ENCODE results near the gene CDK14. TPM values are rescaled to one million over a fixed set of nuclear protein-coding genes. Genes with fewer than 3 reads are reported as not detected.

The CDK14 gene
- total RNA-seq, 3 donors from 2014 or later = 0.71 to 1.1 (median 0.95) TPM

- DNase-seq = no peak
- H3K4me1 Mint-ChIP-seq (ENCODE audit: low read depth) = no peaks in the 10 kb centered on the region
- no peaks in the 10 kb centered on the region for H3K36me3 Mint-ChIP-seq (ENCODE audit: insufficient read depth)
- H3K9me3 Mint-ChIP-seq = peaks cover 4% of the 10 kb centered on the region
- H3K27me3 Mint-ChIP-seq (ENCODE audit: low read depth) = no peaks in the 10 kb centered on the region
- no peak overlapping the region for H3K4me3 Mint-ChIP-seq
- no peak for ATAC-seq
Measured at GRCh38 chr7:90966346-90966745, 370.2 kb downstream of the CDK14 start.

GRCh38 chr7:90968871-90969270 lies 372.8 kb downstream of the CDK14 start:
- Mint-ChIP-seq H3K4me3 (no peak overlapping the region), H3K9me3 (no peaks in the 10 kb centered on the region), H3K36me3 (ENCODE audit: insufficient read depth) (no peaks in the 10 kb centered on the region), H3K4me1 (ENCODE audit: low read depth) (no peaks in the 10 kb centered on the region), H3K27me3 (ENCODE audit: low read depth) (no peaks in the 10 kb centered on the region)
- ATAC-seq (no peak), DNase-seq (no peak)

GRCh38 chr7:90972906-90973550 lies 376.9 kb downstream of the CDK14 start:
- Mint-ChIP-seq H3K27me3 (ENCODE audit: low read depth) (no peaks in the 10 kb centered on the region), H3K9me3 (peaks cover 18% of the 10 kb centered on the region), H3K4me1 (ENCODE audit: low read depth) (no peaks in the 10 kb centered on the region), H3K36me3 (ENCODE audit: insufficient read depth) (no peaks in the 10 kb centered on the region), H3K4me3 (no peak overlapping the region)
- DNase-seq = no peak
- no peak for ATAC-seq

- Mint-ChIP-seq H3K9me3 (peaks cover 21% of the 10 kb centered on the region), H3K27me3 (ENCODE audit: low read depth) (no peaks in the 10 kb centered on the region), H3K4me1 (ENCODE audit: low read depth) (no peaks in the 10 kb centered on the region), H3K36me3 (ENCODE audit: insufficient read depth) (no peaks in the 10 kb centered on the region), H3K4me3 (no peak overlapping the region)
- ATAC-seq (no peak), DNase-seq (no peak)
Measured at GRCh38 chr7:90977056-90977455, 380.9 kb downstream of the CDK14 start.

GRCh38 chr7:90980545-90980944 lies 384.4 kb downstream of the CDK14 start:
- Mint-ChIP-seq H3K4me1 (ENCODE audit: low read depth) (no peaks in the 10 kb centered on the region), H3K4me3 (no peak overlapping the region), H3K27me3 (ENCODE audit: low read depth) (no peaks in the 10 kb centered on the region), H3K9me3 (peaks cover 23% of the 10 kb centered on the region), H3K36me3 (ENCODE audit: insufficient read depth) (no peaks in the 10 kb centered on the region)
- DNase-seq = no peak
- no peak for ATAC-seq

GRCh38 chr7:90982228-90982627 lies 386.1 kb downstream of the CDK14 start:
- Mint-ChIP-seq H3K4me1 (ENCODE audit: low read depth) (no peaks in the 10 kb centered on the region), H3K4me3 (no peak overlapping the region), H3K9me3 (peaks cover 14% of the 10 kb centered on the region), H3K36me3 (ENCODE audit: insufficient read depth) (no peaks in the 10 kb centered on the region), H3K27me3 (ENCODE audit: low read depth) (no peaks in the 10 kb centered on the region)
- ATAC-seq (no peak), DNase-seq (no peak)

- H3K9me3 Mint-ChIP-seq = peaks cover 10% of the 10 kb centered on the region
- no peak for ATAC-seq
- H3K27me3 Mint-ChIP-seq (ENCODE audit: low read depth) = no peaks in the 10 kb centered on the region
- H3K4me3 Mint-ChIP-seq = no peak overlapping the region
- DNase-seq = no peak
- H3K4me1 Mint-ChIP-seq (ENCODE audit: low read depth) = no peaks in the 10 kb centered on the region
- no peaks in the 10 kb centered on the region for H3K36me3 Mint-ChIP-seq (ENCODE audit: insufficient read depth)
Measured at GRCh38 chr7:90984692-90985091, 388.6 kb downstream of the CDK14 start.

- ATAC-seq (no peak), DNase-seq (no peak)
- peaks cover 3% of the 10 kb centered on the region for H3K9me3 Mint-ChIP-seq
- H3K4me3 Mint-ChIP-seq = no peak overlapping the region
- H3K27me3 Mint-ChIP-seq (ENCODE audit: low read depth) = no peaks in the 10 kb centered on the region
- no peaks in the 10 kb centered on the region for H3K36me3 Mint-ChIP-seq (ENCODE audit: insufficient read depth)
- H3K4me1 Mint-ChIP-seq (ENCODE audit: low read depth) = no peaks in the 10 kb centered on the region
Measured at GRCh38 chr7:90988516-90988915, 392.4 kb downstream of the CDK14 start.

GRCh38 chr7:90988996-90989765 lies 393.1 kb downstream of the CDK14 start:
- H3K9me3 Mint-ChIP-seq = peaks cover 3% of the 10 kb centered on the region
- no peaks in the 10 kb centered on the region for H3K36me3 Mint-ChIP-seq (ENCODE audit: insufficient read depth)
- ATAC-seq (no peak), DNase-seq (no peak)
- H3K4me3 Mint-ChIP-seq = no peak overlapping the region
- H3K4me1 Mint-ChIP-seq (ENCODE audit: low read depth) = no peaks in the 10 kb centered on the region
- no peaks in the 10 kb centered on the region for H3K27me3 Mint-ChIP-seq (ENCODE audit: low read depth)

- H3K4me3 Mint-ChIP-seq = no peak overlapping the region
- H3K9me3 Mint-ChIP-seq = peaks cover 3% of the 10 kb centered on the region
- DNase-seq (no peak), ATAC-seq (no peak)
- no peaks in the 10 kb centered on the region for H3K36me3 Mint-ChIP-seq (ENCODE audit: insufficient read depth)
- no peaks in the 10 kb centered on the region for H3K27me3 Mint-ChIP-seq (ENCODE audit: low read depth)
- no peaks in the 10 kb centered on the region for H3K4me1 Mint-ChIP-seq (ENCODE audit: low read depth)
Measured at GRCh38 chr7:90994121-90994520, 398.0 kb downstream of the CDK14 start.

GRCh38 chr7:90994601-90995000 lies 398.5 kb downstream of the CDK14 start:
- no peak for ATAC-seq
- no peaks in the 10 kb centered on the region for H3K36me3 Mint-ChIP-seq (ENCODE audit: insufficient read depth)
- H3K4me1 Mint-ChIP-seq (ENCODE audit: low read depth) = no peaks in the 10 kb centered on the region
- no peak overlapping the region for H3K4me3 Mint-ChIP-seq
- no peak for DNase-seq
- no peaks in the 10 kb centered on the region for H3K27me3 Mint-ChIP-seq (ENCODE audit: low read depth)
- H3K9me3 Mint-ChIP-seq = peaks cover 3% of the 10 kb centered on the region

- H3K4me3 Mint-ChIP-seq = no peak overlapping the region
- ATAC-seq = no peak
Measured at GRCh38 chr7:90995996-90996395, 399.9 kb downstream of the CDK14 start.

GRCh38 chr7:90999989-91000979 lies 404.2 kb downstream of the CDK14 start:
- Mint-ChIP-seq H3K27me3 (ENCODE audit: low read depth) (no peaks in the 10 kb centered on the region), H3K4me3 (no peak overlapping the region), H3K36me3 (ENCODE audit: insufficient read depth) (no peaks in the 10 kb centered on the region), H3K4me1 (ENCODE audit: low read depth) (no peaks in the 10 kb centered on the region), H3K9me3 (no peaks in the 10 kb centered on the region)
- DNase-seq = no peak
- ATAC-seq = no peak

More at GRCh38 chr7:90995996-90996395, 399.9 kb downstream of the CDK14 start:
- no peaks in the 10 kb centered on the region for H3K36me3 Mint-ChIP-seq (ENCODE audit: insufficient read depth)
- H3K9me3 Mint-ChIP-seq = peaks cover 3% of the 10 kb centered on the region
- no peaks in the 10 kb centered on the region for H3K4me1 Mint-ChIP-seq (ENCODE audit: low read depth)
- DNase-seq = no peak
- no peaks in the 10 kb centered on the region for H3K27me3 Mint-ChIP-seq (ENCODE audit: low read depth)

- Mint-ChIP-seq H3K9me3 (no peaks in the 10 kb centered on the region), H3K27me3 (ENCODE audit: low read depth) (no peaks in the 10 kb centered on the region), H3K36me3 (ENCODE audit: insufficient read depth) (no peaks in the 10 kb centered on the region), H3K4me3 (no peak overlapping the region), H3K4me1 (ENCODE audit: low read depth) (no peaks in the 10 kb centered on the region)
- DNase-seq (no peak), ATAC-seq (no peak)
Measured at GRCh38 chr7:91005024-91005423, 408.9 kb downstream of the CDK14 start.

Measured in activated T-cell treated with anti-CD3 and anti-CD28 coated beads, Interleukin-2, amount 50 U/mL, for 4 hours (primary cell).